H1 (cell line): Measurements from ENCODE around the gene DENND1A. TPM values are rescaled to one million over a fixed set of nuclear protein-coding genes. Genes with fewer than 3 reads are reported as not detected.

Source experiments
- CTCF ChIA-PET: fragments of 300-600 bp; sonication (Branson Sonifier 250); formaldehyde crosslinking; loops from one replicate; lab custom pipeline; 2021; ENCODE audit not compliant: partially characterized antibody; lab: Charles Lee
- POLR2A ChIA-PET: fragments of 300-600 bp; sonication (Branson Sonifier 250); formaldehyde crosslinking; loops from one replicate; lab custom pipeline; 2021; ENCODE audit warnings: inconsistent platforms; ENCODE audit not compliant: partially characterized antibody; lab: Charles Lee
- DNase-seq, 2 experiments: peaks; one replicate each; pipeline versions ENCODE4 v3.0.0 to v3.0.0-alpha.2; 2010 to 2022; ENCODE audit warnings: low spot score in 2 of 2, low read depth in 1 of 2, mixed read lengths in 1 of 2
- FAIRE-seq: peaks from 2 replicates; lab custom pipeline; 2011; peaks lifted over from hg19 to GRCh38; lab: Jason Lieb, UNC
- H2AFZ ChIP-seq: 2 replicates; pipeline ENCODE4 v1.8.1; 2012; ENCODE audit warnings: low read length, inconsistent platforms
- H2AK5ac ChIP-seq: 2 replicates; pipeline ENCODE4 v1.6.1; 2013; ENCODE audit warnings: low read depth, low read length
- H2BK120ac ChIP-seq: replicated peaks from 2 replicates; pipeline ENCODE3; 2013; ENCODE audit warnings: low read depth, low read length, inconsistent platforms
- H2BK12ac ChIP-seq: 2 replicates; pipeline ENCODE4 v1.6.1; 2013; ENCODE audit warnings: low read depth, low read length
- H2BK15ac ChIP-seq: 2 replicates; pipeline ENCODE4 v1.6.1; 2013; ENCODE audit warnings: low read length
- H2BK20ac ChIP-seq: 2 replicates; pipeline ENCODE4 v1.6.1; 2013; ENCODE audit warnings: low read length
- H2BK5ac ChIP-seq: 2 replicates; pipeline ENCODE4 v1.6.1; 2013; ENCODE audit warnings: low read depth, low read length
- H3K14ac ChIP-seq: 2 replicates; pipeline ENCODE4 v1.6.1; 2013; ENCODE audit warnings: inconsistent platforms; ENCODE audit not compliant: insufficient read length
- H3K18ac ChIP-seq: 2 replicates; pipeline ENCODE4 v1.6.1; 2013; ENCODE audit warnings: low read length; ENCODE audit errors: extremely low read depth
- H3K23ac ChIP-seq: 2 replicates; pipeline ENCODE4 v1.6.1; 2013; ENCODE audit warnings: inconsistent platforms; ENCODE audit not compliant: insufficient read length
- H3K23me2 ChIP-seq: 2 replicates; pipeline ENCODE4 v1.6.1; 2013; ENCODE audit warnings: low read depth, low read length
- H3K27ac ChIP-seq: 2 replicates; pipeline ENCODE4 v1.6.1; 2011; ENCODE audit warnings: low read depth, low read length, inconsistent platforms
- H3K27me3 ChIP-seq, 4 experiments: replicated peaks in 1 of 4; 1 replicate in 1 of 4; 2 replicates in 3 of 4; pipeline versions ENCODE4 v1.6.1 to v1.8.1; 2011 to 2013; ENCODE audit warnings: low read length in 3 of 4, mild to moderate bottlenecking in 3 of 4, inconsistent platforms in 2 of 4, mixed read lengths in 2 of 4, moderate library complexity in 1 of 4; ENCODE audit not compliant: control insufficient read depth in 3 of 4, insufficient read depth in 3 of 4; ENCODE audit errors: extremely low read depth in 1 of 4
- H3K36me3 ChIP-seq, 4 experiments: 2 replicates each; pipeline versions ENCODE4 v1.6.1 to v1.8.1; 2011 to 2013; ENCODE audit warnings: mild to moderate bottlenecking in 4 of 4, low read length in 3 of 4, moderate library complexity in 2 of 4, control low read depth in 1 of 4, inconsistent platforms in 1 of 4; ENCODE audit not compliant: insufficient read depth in 4 of 4, control insufficient read depth in 2 of 4
- H3K4ac ChIP-seq: replicated peaks from 2 replicates; pipeline ENCODE3; 2013; ENCODE audit warnings: low read length, low read depth, mixed read lengths, inconsistent platforms; ENCODE audit not compliant: insufficient read length
- H3K4me1 ChIP-seq, 4 experiments: replicated peaks in 1 of 4; 1 replicate in 1 of 4; 2 replicates in 3 of 4; pipeline versions ENCODE4 v1.6.1 to v1.8.1; 2011 to 2013; ENCODE audit warnings: low read length in 3 of 4, inconsistent platforms in 2 of 4, mixed read lengths in 1 of 4; ENCODE audit not compliant: insufficient read depth in 4 of 4, control insufficient read depth in 3 of 4
- H3K4me2 ChIP-seq, 2 experiments: 2 replicates each; pipeline versions ENCODE4 v1.6.1 to v1.8.1; 2011 to 2013; ENCODE audit warnings: low read depth in 2 of 2, low read length in 2 of 2, control low read depth in 1 of 2, inconsistent platforms in 1 of 2, mild to moderate bottlenecking in 1 of 2; ENCODE audit not compliant: insufficient read depth in 1 of 2
- H3K4me3 ChIP-seq, 4 experiments: fragments of 200-600, 300-600 bp in 1 of 4; sonication (generic), shearing (Covaris generic), sonication (Bioruptor Twin) in 1 of 4; 2 replicates each; pipeline versions ENCODE4 v1.5.1 to v1.8.1; 2011 to 2016; ENCODE audit warnings: low read length in 4 of 4, low read depth in 3 of 4, control low read depth in 2 of 4, inconsistent platforms in 2 of 4, mild to moderate bottlenecking in 2 of 4, mixed read lengths in 1 of 4, moderate library complexity in 1 of 4; ENCODE audit not compliant: insufficient read depth in 2 of 4; ENCODE audit errors: extremely low read depth in 1 of 4
- H3K56ac ChIP-seq: replicated peaks from 2 replicates; pipeline ENCODE3; 2013; ENCODE audit warnings: low read depth, mild to moderate bottlenecking, mixed read lengths, low read length, inconsistent platforms; ENCODE audit not compliant: insufficient read length
- H3K79me1 ChIP-seq: 2 replicates; pipeline ENCODE4 v1.6.1; 2013; ENCODE audit warnings: low read depth, low read length, control low read depth
- H3K79me2 ChIP-seq, 2 experiments: 2 replicates each; pipeline versions ENCODE4 v1.6.1 to v1.8.1; 2012 to 2013; ENCODE audit warnings: low read length in 2 of 2, mild to moderate bottlenecking in 2 of 2, inconsistent platforms in 1 of 2; ENCODE audit not compliant: insufficient read depth in 2 of 2, control insufficient read depth in 1 of 2
- H3K9ac ChIP-seq, 4 experiments: replicated peaks in 1 of 4; 1 replicate in 1 of 4; 2 replicates in 3 of 4; pipeline versions ENCODE4 v1.6.1 to v1.8.1; 2011 to 2013; ENCODE audit warnings: low read depth in 3 of 4, low read length in 3 of 4, control low read depth in 2 of 4, mild to moderate bottlenecking in 2 of 4, moderate library complexity in 2 of 4, inconsistent platforms in 1 of 4; ENCODE audit errors: extremely low read depth in 1 of 4
- H3K9me3 ChIP-seq, 2 experiments: 2 replicates each; pipeline versions ENCODE4 v1.6.1 to v1.8.1; 2012 to 2013; ENCODE audit warnings: mild to moderate bottlenecking in 2 of 2, moderate library complexity in 2 of 2, control low read depth in 1 of 2, inconsistent platforms in 1 of 2, low read depth in 1 of 2, low read length in 1 of 2, mixed read lengths in 1 of 2; ENCODE audit not compliant: insufficient read depth in 2 of 2
- H4K20me1 ChIP-seq, 2 experiments: replicated peaks in 1 of 2; 2 replicates each; pipeline versions ENCODE3 to v1.8.1; 2011 to 2013; ENCODE audit warnings: inconsistent platforms in 2 of 2, low read length in 2 of 2, mild to moderate bottlenecking in 1 of 2; ENCODE audit not compliant: insufficient read depth in 2 of 2, control insufficient read depth in 1 of 2
- H4K5ac ChIP-seq: 2 replicates; pipeline ENCODE4 v1.6.1; 2013; ENCODE audit warnings: low read length, low read depth, mixed read lengths, inconsistent platforms; ENCODE audit not compliant: insufficient read length
- H4K8ac ChIP-seq: 2 replicates; pipeline ENCODE4 v1.8.0; 2013; ENCODE audit warnings: mild to moderate bottlenecking, moderate library complexity, low read length, inconsistent platforms; ENCODE audit not compliant: insufficient read depth; ENCODE audit errors: extremely low read depth
- H4K91ac ChIP-seq: replicated peaks from 2 replicates; pipeline ENCODE3; 2013; ENCODE audit warnings: low read length, mixed read lengths, inconsistent platforms; ENCODE audit not compliant: insufficient read length
- CHD2 ChIP-seq: IDR thresholded peaks from 2 replicates; pipeline ENCODE4 v1.6.1; 2012; ENCODE audit warnings: low read length, improper control_type of control experiment
- GTF2F1 ChIP-seq: IDR thresholded peaks from 2 replicates; pipeline ENCODE4 v1.6.1; 2012; ENCODE audit warnings: low read depth, low read length, improper control_type of control experiment, borderline replicate concordance
- JUND ChIP-seq: IDR thresholded peaks from 2 replicates; pipeline ENCODE4 v1.6.1; 2011; ENCODE audit warnings: mild to moderate bottlenecking, improper control_type of control experiment, low read length
- KDM1A ChIP-seq: fragments of 200-600, 300-600 bp; sonication (generic); IDR thresholded peaks from 2 replicates; pipeline ENCODE4 v1.7.1; 2016; ENCODE audit warnings: mild to moderate bottlenecking, low read length, borderline replicate concordance
- KDM4A ChIP-seq: IDR thresholded peaks from one replicate; pipeline ENCODE4 v1.7.1; 2012; ENCODE audit warnings: low read depth, mild to moderate bottlenecking, moderate library complexity, low read length, inconsistent platforms; ENCODE audit not compliant: severe bottlenecking
- KDM5A ChIP-seq: fragments of 200-600 bp; IDR thresholded peaks from 2 replicates; pipeline ENCODE4 v1.7.1; 2012; ENCODE audit warnings: mild to moderate bottlenecking, low read length, inconsistent platforms, mixed read lengths
- NANOG ChIP-seq: IDR thresholded peaks from 2 replicates; pipeline ENCODE4 v1.6.1; 2011; ENCODE audit warnings: low read length, low read depth, mild to moderate bottlenecking, inconsistent platforms; ENCODE audit not compliant: insufficient read depth, poor library complexity, severe bottlenecking
- POLR2AphosphoS5 ChIP-seq: IDR thresholded peaks from 2 replicates; pipeline ENCODE4 v1.6.1; 2011; ENCODE audit warnings: low read depth, low read length
- POU5F1 ChIP-seq: IDR thresholded peaks from 2 replicates; pipeline ENCODE4 v1.6.1; 2011; ENCODE audit warnings: low read depth, mild to moderate bottlenecking, low read length, moderate library complexity
- SRF ChIP-seq: IDR thresholded peaks from 2 replicates; pipeline ENCODE4 v1.6.1; 2011; ENCODE audit warnings: mild to moderate bottlenecking, low read depth, low read length, moderate library complexity
- SUZ12 ChIP-seq: fragments of 200-600 bp; sonication (generic); IDR thresholded peaks from 2 replicates; pipeline ENCODE4 v1.6.1; 2012; ENCODE audit warnings: mild to moderate bottlenecking, inconsistent platforms, low read length, moderate library complexity, mixed read lengths
- TAF7 ChIP-seq: optimal IDR thresholded peaks from 2 replicates; pipeline ENCODE3; 2011; ENCODE audit warnings: low read depth, mild to moderate bottlenecking, inconsistent platforms, low read length, moderate library complexity, borderline replicate concordance
- TCF12 ChIP-seq: IDR thresholded peaks from 2 replicates; pipeline ENCODE4 v1.6.1; 2011; ENCODE audit warnings: low read depth, mild to moderate bottlenecking, low read length
- WGBS, 2 experiments: shearing (Covaris generic) in 1 of 2; methylation state at CpG; one replicate each; pipeline versions ENCODE4 v1.1.6 to v1.1.7; 2013 to 2015; ENCODE audit warnings: low lambda C conversion rate in 2 of 2, mixed read lengths in 2 of 2, inconsistent platforms in 1 of 2, low coverage in 1 of 2, missing lambda C conversion rate in 1 of 2; ENCODE audit not compliant: insufficient replicate concordance in 2 of 2, insufficient coverage in 1 of 2, insufficient read length in 1 of 2; ENCODE audit errors: extremely low coverage in 1 of 2, missing lambda C conversion rate in 1 of 2; 5-methylcytosine and 5-hydroxymethylcytosine counted together
- polyA plus RNA-seq, 7 experiments: library from polyadenylated mRNA; depleted of rRNA in 3 of 7; stranded (reverse) in 5 of 7; unstranded in 2 of 7; fragments of >200 nt in 5 of 7; fragments of 200-250 nt in 2 of 7; gene quantifications; 1 replicate in 5 of 7; 2 replicates in 1 of 7; 4 replicates in 1 of 7; pipeline versions ENCODE4 v1.2.1 to v1.2.3, GENCODE V29; 2011 to 2013; ENCODE audit warnings: missing spikeins in 2 of 7, mixed read lengths in 2 of 7
- total RNA-seq: library from RNA; stranded (reverse); fragmentation: NEBNext Ultra II Directional; extraction: Animal tissue kit (Norgen Biotek cat#: 25700); gene quantifications from 2 replicates; pipeline ENCODE4 v1.2.1, GENCODE V29; 2021
- TF ChIP-seq, protein P1 (sequence below): IDR thresholded peaks from 2 replicates; pipeline ENCODE4 v1.6.1; 2011; ENCODE audit warnings: low read depth, mild to moderate bottlenecking, low read length; ENCODE audit not compliant: insufficient read depth

Gene DENND1A
- total and polyA plus RNA-seq, 2 of the 8 experiments (the other 6 are each of a cell fraction or from before 2014, with no cell fraction given), result 24.1 to 26.4 TPM

DNA sequence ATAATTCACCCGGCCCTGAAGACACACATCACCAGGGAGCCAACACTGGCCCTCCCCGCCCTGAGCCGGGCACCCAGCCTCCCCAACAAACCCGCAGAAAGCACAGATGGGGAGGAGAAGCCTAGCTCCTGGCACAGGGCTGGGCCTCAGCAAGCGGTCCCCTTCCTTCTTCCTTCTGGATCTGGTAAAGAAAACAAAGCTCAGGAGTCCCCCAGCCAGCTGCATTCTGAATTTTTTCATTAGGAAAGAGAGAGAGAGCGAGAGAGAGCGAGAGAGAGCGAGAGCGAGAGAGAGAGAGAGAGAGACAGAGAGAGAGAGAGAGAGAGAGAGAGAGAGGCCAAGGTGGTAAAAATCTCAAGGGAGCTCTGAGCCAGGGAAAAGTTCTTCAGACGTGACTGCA, 378.2 kb downstream of the DENND1A start:
- 85% methylated on average over 4 of the region's 10 CpGs; no CpG with 5 or more reads in 1 of the 2 experiments for WGBS, 2 experiments
- no peak overlapping the region for H3K4ac ChIP-seq
- peaks cover 0 to 4% (median 0%) of the 10 kb centered on the region in 4 experiments; a peak in 1 of 8 replicates for H3K36me3 ChIP-seq
- FAIRE-seq (no peak), DNase-seq (no peak)
- ChIA-PET CTCF (interaction anchor here (0.6 to 1.1 kb wide), 6 partner anchors 9 to 1877 kb away, joined by 3 to 4 read pairs (median 3); no protein-coding TSS in a partner anchor), POLR2A (interaction anchor here (0.9 kb wide), 1 partner anchor 303 kb away, joined by 3 read pairs; no protein-coding TSS in a partner anchor)
- no peak overlapping the region for H2AK5ac ChIP-seq
- H4K20me1 ChIP-seq, result peaks cover 0 to 1% of the 10 kb centered on the region in 2 experiments
- H3K4me1 ChIP-seq, result peaks cover 3 to 13% (median 5%) of the 10 kb centered on the region in 4 experiments
- no peak overlapping the region for H3K14ac ChIP-seq
- H3K27me3 ChIP-seq, result no peaks in the 10 kb centered on the region
- H4K8ac ChIP-seq, result no peak overlapping the region; the same call in 1 of the 2 replicates
- H3K9ac ChIP-seq, result no peak overlapping the region
- no peak overlapping the region for H3K23ac ChIP-seq
- no peak overlapping the region for H3K27ac ChIP-seq
- H3K4me3 ChIP-seq, result no peak overlapping the region
- H2BK12ac ChIP-seq, result no peak overlapping the region
- H2BK15ac ChIP-seq, result no peak overlapping the region
- H2AFZ ChIP-seq, result no peak overlapping the region
- no peak overlapping the region for H3K56ac ChIP-seq
- no peak overlapping the region for H4K5ac ChIP-seq
- H2BK20ac ChIP-seq, result no peak overlapping the region
- no peaks in the 10 kb centered on the region for H3K9me3 ChIP-seq
- no peak overlapping the region for H4K91ac ChIP-seq
- H2BK120ac ChIP-seq, result no peak overlapping the region
- no peak overlapping the region for H2BK5ac ChIP-seq
- H3K23me2 ChIP-seq, result no peaks in the 10 kb centered on the region
- H3K79me2 ChIP-seq, result no peaks in the 10 kb centered on the region
- H3K79me1 ChIP-seq, result no peaks in the 10 kb centered on the region
- H3K18ac ChIP-seq, result no peak overlapping the region
- H3K4me2 ChIP-seq, result no peak overlapping the region
- TF ChIP-seq SRF, result no peak
- TF ChIP-seq KDM5A, result no peak
- TF ChIP-seq POU5F1, result no peak
- TF ChIP-seq TAF7, result no peak
- TF ChIP-seq, protein P1, sequence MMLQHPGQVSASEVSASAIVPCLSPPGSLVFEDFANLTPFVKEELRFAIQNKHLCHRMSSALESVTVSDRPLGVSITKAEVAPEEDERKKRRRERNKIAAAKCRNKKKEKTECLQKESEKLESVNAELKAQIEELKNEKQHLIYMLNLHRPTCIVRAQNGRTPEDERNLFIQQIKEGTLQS, result no peak
- no peak for TF ChIP-seq KDM1A
- TF ChIP-seq POLR2AphosphoS5, result no peak
- no peak for TF ChIP-seq KDM4A
- no peak for TF ChIP-seq GTF2F1
- TF ChIP-seq NANOG, result no peak
- no peak for TF ChIP-seq SUZ12
- TF ChIP-seq CHD2, result no peak
- TF ChIP-seq JUND, result no peak
- no peak for TF ChIP-seq TCF12
